Activated CD4-positive, alpha-beta memory T cell treated with anti-CD3 and anti-CD28 coated beads for 36 hours (primary cell): Measurements from ENCODE around the gene RNPEPL1. TPM values are rescaled to one million over a fixed set of nuclear protein-coding genes. Genes with fewer than 3 reads are reported as not detected.

Experiments
- CTCF ChIA-PET: fragments of 350-600 bp; sonication (Branson Sonifier 250); formaldehyde crosslinking; loops from one replicate; lab custom pipeline; 2021; ENCODE audit warnings: antibody characterized with exemption, inconsistent platforms; lab: Charles Lee
- POLR2A ChIA-PET: fragments of 350-600 bp; sonication (Branson Sonifier 250); formaldehyde crosslinking; loops from one replicate; lab custom pipeline; 2021; ENCODE audit warnings: antibody characterized with exemption; lab: Charles Lee
- DNase-seq: peaks from one replicate; pipeline ENCODE4 v3.0.0-alpha.2; 2020
- H3K27ac Mint-ChIP-seq: one replicate; pipeline ENCODE4 v1.8.0; 2021; ENCODE audit warnings: mixed read lengths
- H3K27me3 Mint-ChIP-seq: one replicate; pipeline ENCODE4 v1.8.0; 2021; ENCODE audit warnings: mixed read lengths
- H3K36me3 Mint-ChIP-seq: one replicate; pipeline ENCODE4 v1.8.0; 2021; ENCODE audit warnings: mixed read lengths
- H3K4me1 Mint-ChIP-seq: one replicate; pipeline ENCODE4 v1.8.0; 2021; ENCODE audit warnings: low read depth, mixed read lengths
- H3K4me3 Mint-ChIP-seq: one replicate; pipeline ENCODE4 v1.8.0; 2021; ENCODE audit warnings: mild to moderate bottlenecking, mixed read lengths
- H3K9me3 Mint-ChIP-seq: one replicate; pipeline ENCODE4 v1.8.0; 2021; ENCODE audit warnings: mixed read lengths
- intact Hi-C: fragments of 100-400 bp; cut with micrococcal nuclease; formaldehyde crosslinking; loops from one replicate; pipeline ENCODE4 v1.15.1; 2023
- total RNA-seq, 2 experiments: library from RNA; stranded (reverse); gene quantifications; one replicate each; pipeline ENCODE4 v1.2.3, GENCODE V29; 2021

Gene RNPEPL1
- total RNA-seq, 2 experiments from 2014 or later, result 55.2 to 56.0 TPM

DNA sequence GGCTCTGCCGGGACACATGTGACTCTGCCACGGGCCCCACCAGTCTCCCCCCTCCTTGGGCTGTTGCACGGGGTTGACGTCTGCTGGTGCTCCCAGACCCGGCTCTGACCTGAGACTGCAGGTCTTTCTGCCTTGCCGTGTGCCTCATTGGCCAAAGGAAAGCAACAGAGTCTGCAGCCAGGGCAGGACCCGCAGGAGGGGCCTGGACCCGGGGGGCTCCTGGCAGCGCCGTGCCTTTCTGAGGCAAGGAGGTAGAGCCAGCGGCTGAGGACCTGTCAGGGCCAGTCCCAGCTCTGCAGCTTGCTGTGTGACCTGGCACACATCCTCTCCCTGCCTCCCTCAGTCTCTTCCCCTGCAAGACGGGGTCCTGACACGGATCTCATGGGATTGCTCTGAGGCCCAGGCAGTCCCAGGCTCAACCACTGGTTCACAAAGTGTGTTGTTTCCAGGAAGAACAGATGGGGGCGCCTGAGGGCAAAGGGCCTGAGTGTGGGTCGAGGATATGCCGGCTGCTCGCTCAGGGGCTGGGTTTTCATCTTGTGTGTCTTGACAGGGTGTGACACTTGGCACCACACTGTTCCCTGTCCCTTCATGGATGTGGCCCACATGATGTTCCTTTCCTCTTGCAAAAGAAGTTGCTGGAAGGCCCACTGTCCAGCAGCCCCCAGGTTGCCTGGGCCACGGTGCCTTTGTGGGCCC, 27.2 kb downstream of the RNPEPL1 start:
- Mint-ChIP-seq H3K36me3 (peaks cover 2% of the 10 kb centered on the region), H3K27ac (no peak overlapping the region), H3K9me3 (no peaks in the 10 kb centered on the region), H3K27me3 (no peaks in the 10 kb centered on the region), H3K4me3 (no peak overlapping the region), H3K4me1 (no peaks in the 10 kb centered on the region)
- peak; percentile 46 for DNase-seq
- intact Hi-C loops, result no loop called here
- ChIA-PET POLR2A (no interaction called here), CTCF (no interaction called here)

DNA sequence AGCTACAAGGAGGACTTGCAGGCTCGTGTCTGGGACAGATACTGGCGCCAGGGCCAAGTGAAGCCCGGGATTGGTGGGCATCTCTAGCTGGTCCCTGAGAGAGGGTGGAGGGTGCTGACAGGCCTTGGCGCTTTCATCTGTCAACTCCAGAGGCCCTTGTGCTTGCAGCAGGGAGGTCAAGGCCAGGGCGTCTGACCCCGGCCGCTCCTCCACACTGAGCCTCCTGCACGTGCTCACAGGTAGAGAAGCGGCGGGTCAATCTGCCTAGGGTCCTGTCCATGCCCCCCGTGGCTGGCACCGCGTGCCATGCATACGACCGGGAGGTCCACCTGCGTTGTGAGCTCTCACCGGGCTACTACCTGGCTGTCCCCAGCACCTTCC, 27.8 kb downstream of the RNPEPL1 start:
- ChIA-PET CTCF (interaction anchor here (0.9 kb wide), 1 partner anchor 82 kb away, joined by 4 read pairs; no protein-coding TSS in a partner anchor), POLR2A (no interaction called here)
- Mint-ChIP-seq H3K27ac (no peak overlapping the region), H3K4me1 (no peaks in the 10 kb centered on the region), H3K36me3 (peaks cover 2% of the 10 kb centered on the region), H3K9me3 (no peaks in the 10 kb centered on the region), H3K27me3 (no peaks in the 10 kb centered on the region), H3K4me3 (no peak overlapping the region)
- no peak for DNase-seq
- intact Hi-C loops, result no loop called here

- CTCF ChIA-PET, result interaction anchor here (0.9 kb wide), 1 partner anchor 83 kb away, joined by 4 read pairs; no protein-coding TSS in a partner anchor
- Mint-ChIP-seq H3K4me1 (no peaks in the 10 kb centered on the region), H3K4me3 (no peak overlapping the region), H3K9me3 (no peaks in the 10 kb centered on the region), H3K36me3 (peaks cover 2% of the 10 kb centered on the region), H3K27me3 (no peaks in the 10 kb centered on the region), H3K27ac (no peak overlapping the region)
- POLR2A ChIA-PET, result no interaction called here
- DNase-seq, result no peak
- intact Hi-C loops, result no loop called here
These were observed 28.2 kb downstream of the RNPEPL1 start for GRCh38 chr2:240596491-240596931.

DNA sequence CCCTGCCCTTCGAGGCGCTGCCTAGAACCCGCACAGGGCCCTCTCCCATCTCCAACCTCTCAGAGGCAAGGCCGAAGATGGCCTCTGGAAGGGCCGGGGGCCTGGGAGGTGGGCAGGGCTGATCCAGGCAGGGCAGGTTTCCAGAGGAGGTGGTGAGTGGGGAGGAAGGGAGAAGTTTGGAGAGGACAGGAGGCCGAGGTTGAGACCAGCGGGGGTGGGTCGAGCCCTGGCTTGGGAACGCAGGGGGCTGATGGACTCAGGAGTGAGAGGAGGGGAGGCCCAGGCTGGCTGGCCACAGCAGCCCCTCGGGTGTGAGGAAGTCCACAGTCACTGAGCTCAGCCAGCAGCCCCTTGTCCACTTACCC, 28.8 kb downstream of the RNPEPL1 start:
- DNase-seq, result no peak
- Mint-ChIP-seq H3K4me3 (no peak overlapping the region), H3K36me3 (peaks cover 2% of the 10 kb centered on the region), H3K27ac (no peak overlapping the region), H3K27me3 (no peaks in the 10 kb centered on the region), H3K4me1 (no peaks in the 10 kb centered on the region), H3K9me3 (no peaks in the 10 kb centered on the region)
- POLR2A ChIA-PET, result no interaction called here
- intact Hi-C loops, result no loop called here
- CTCF ChIA-PET, result no interaction called here

- Mint-ChIP-seq H3K36me3 (peaks cover 2% of the 10 kb centered on the region), H3K27ac (no peak overlapping the region), H3K4me3 (no peak overlapping the region), H3K9me3 (no peaks in the 10 kb centered on the region), H3K4me1 (no peaks in the 10 kb centered on the region), H3K27me3 (no peaks in the 10 kb centered on the region)
- CTCF ChIA-PET, result no interaction called here
- intact Hi-C loops, result no loop called here
- no peak for DNase-seq
- POLR2A ChIA-PET, result no interaction called here
These were observed 29.3 kb downstream of the RNPEPL1 start for GRCh38 chr2:240597419-240598181.

GRCh38 chr2:240598311-240598911, 30.1 kb downstream of the RNPEPL1 start:
- Mint-ChIP-seq H3K27me3 (no peaks in the 10 kb centered on the region), H3K4me3 (no peak overlapping the region), H3K36me3 (peaks cover 2% of the 10 kb centered on the region), H3K9me3 (no peaks in the 10 kb centered on the region), H3K27ac (no peak overlapping the region), H3K4me1 (no peaks in the 10 kb centered on the region)
- intact Hi-C loops, result no loop called here
- CTCF ChIA-PET, result no interaction called here
- POLR2A ChIA-PET, result no interaction called here
- no peak for DNase-seq

GRCh38 chr2:240599141-240599583, 30.9 kb downstream of the RNPEPL1 start:
- CTCF ChIA-PET, result no interaction called here
- POLR2A ChIA-PET, result no interaction called here
- Mint-ChIP-seq H3K4me1 (no peaks in the 10 kb centered on the region), H3K4me3 (no peak overlapping the region), H3K27ac (no peak overlapping the region), H3K36me3 (peaks cover 2% of the 10 kb centered on the region), H3K27me3 (no peaks in the 10 kb centered on the region), H3K9me3 (no peaks in the 10 kb centered on the region)
- DNase-seq, result no peak
- intact Hi-C loops, result no loop called here

DNA sequence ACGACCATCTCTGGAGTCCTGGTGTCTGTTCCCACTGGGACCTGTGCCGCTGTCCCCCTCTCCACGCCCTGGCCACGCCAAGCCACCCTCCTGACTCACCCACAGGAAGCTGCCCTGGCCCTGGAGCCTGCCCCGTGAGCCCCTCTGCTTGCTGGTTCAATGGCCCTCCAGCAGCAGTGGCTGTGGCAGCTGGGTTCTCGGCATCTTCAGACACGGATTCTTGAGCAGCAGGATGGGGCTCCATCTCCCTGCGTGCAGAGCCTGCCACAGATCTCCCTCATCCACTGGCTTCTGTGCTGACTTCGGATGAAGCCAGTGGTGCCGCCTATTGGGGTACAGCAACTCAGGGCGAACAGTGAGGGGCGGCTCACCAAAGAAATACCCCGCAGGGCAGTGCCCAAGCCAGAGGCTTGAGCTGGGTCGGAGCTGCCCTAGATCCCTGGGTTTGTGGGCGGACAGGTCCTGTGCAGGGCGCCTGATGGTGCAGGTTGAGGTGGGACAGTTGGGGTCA, 32.2 kb downstream of the RNPEPL1 start:
- peaks cover 2% of the 10 kb centered on the region for H3K36me3 Mint-ChIP-seq
- CTCF ChIA-PET, result no interaction called here
- no peak overlapping the region for H3K27ac Mint-ChIP-seq
- no peak for DNase-seq
- intact Hi-C loops, result no loop called here
- POLR2A ChIA-PET, result no interaction called here
- H3K9me3 Mint-ChIP-seq, result no peaks in the 10 kb centered on the region
- H3K4me3 Mint-ChIP-seq, result no peak overlapping the region
- H3K4me1 Mint-ChIP-seq, result no peaks in the 10 kb centered on the region
- no peaks in the 10 kb centered on the region for H3K27me3 Mint-ChIP-seq

GRCh38 chr2:240601061-240601830, 33.0 kb downstream of the RNPEPL1 start:
- Mint-ChIP-seq H3K36me3 (peaks cover 2% of the 10 kb centered on the region), H3K9me3 (no peaks in the 10 kb centered on the region), H3K4me3 (no peak overlapping the region), H3K27ac (no peak overlapping the region), H3K27me3 (no peaks in the 10 kb centered on the region), H3K4me1 (no peaks in the 10 kb centered on the region)
- ChIA-PET CTCF (no interaction called here), POLR2A (no interaction called here)
- no peak for DNase-seq
- intact Hi-C loops, result no loop called here

DNA sequence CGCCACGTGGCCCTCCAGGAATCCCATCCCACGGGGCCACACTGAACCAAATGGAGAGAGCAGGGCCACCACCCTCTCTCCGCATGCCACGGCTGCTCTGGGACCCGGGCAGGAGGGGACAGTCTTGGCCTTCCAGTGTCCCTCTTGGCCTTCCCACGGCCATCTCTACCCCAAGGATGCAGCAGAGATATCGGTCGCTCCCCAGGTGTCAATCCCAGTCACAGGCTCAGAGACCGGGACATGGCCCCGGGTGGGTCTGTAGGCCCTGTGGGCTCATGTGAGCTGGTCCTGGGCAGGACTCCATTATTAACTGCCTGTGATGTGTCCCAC, 33.5 kb downstream of the RNPEPL1 start:
- intact Hi-C loops, result no loop called here
- H3K4me3 Mint-ChIP-seq, result no peak overlapping the region
- POLR2A ChIA-PET, result no interaction called here
- H3K36me3 Mint-ChIP-seq, result peaks cover 2% of the 10 kb centered on the region
- DNase-seq, result no peak
- no peak overlapping the region for H3K27ac Mint-ChIP-seq
- no peaks in the 10 kb centered on the region for H3K27me3 Mint-ChIP-seq
- H3K9me3 Mint-ChIP-seq, result no peaks in the 10 kb centered on the region
- H3K4me1 Mint-ChIP-seq, result no peaks in the 10 kb centered on the region
- CTCF ChIA-PET, result no interaction called here

DNA sequence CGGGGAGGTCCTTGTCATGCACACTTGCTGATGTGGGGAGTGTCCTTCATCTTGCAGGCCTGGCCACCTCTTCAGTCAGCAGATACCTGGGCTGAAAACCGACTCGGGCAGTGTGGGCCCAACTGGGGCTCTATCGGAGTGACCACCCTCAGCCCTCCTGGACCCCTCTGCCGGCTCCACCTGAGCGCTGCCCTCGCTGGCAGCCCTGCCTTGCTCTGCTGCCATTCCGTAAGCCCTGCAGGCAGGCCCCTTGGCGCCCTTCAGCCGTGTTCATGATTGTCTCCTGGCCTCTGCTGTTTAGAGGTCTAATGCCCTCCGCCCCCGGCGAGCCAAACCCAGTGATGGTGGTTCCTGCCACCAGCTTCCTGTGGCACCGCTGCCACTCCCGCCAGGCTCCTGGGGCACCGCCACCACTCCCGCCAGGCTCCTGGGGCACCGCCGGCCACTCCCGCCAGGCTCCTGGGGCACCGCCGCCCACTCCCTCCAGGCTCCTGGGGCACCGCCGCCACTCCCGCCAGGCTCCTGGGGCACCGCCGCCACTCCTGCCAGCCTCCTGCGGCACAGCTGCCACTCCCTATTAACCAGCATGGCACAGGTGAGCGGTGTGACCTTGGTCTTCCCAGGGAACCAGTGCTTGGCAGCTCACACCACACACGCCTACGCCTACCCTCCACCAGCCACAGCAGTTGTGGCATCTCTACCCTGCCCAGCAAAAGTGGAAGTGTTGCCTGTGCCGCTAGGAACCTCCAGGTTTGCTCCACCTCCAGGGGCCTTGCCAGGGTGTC, 34.2 kb downstream of the RNPEPL1 start:
- Mint-ChIP-seq H3K36me3 (peaks cover 2% of the 10 kb centered on the region), H3K4me1 (no peaks in the 10 kb centered on the region), H3K27ac (no peak overlapping the region), H3K27me3 (no peaks in the 10 kb centered on the region), H3K4me3 (no peak overlapping the region), H3K9me3 (no peaks in the 10 kb centered on the region)
- intact Hi-C loops, result no loop called here
- ChIA-PET POLR2A (no interaction called here), CTCF (no interaction called here)
- DNase-seq, result no peak
